IMR-90 (cell line): ENCODE results near the gene NPTN. TPM values are rescaled to one million over a fixed set of nuclear protein-coding genes. Genes with fewer than 3 reads are reported as not detected.

ENCODE experiments used
- ATAC-seq: fragments of 200-7000 bp; cut with Tn5 transposase; 2 replicates; pipeline ENCODE4 v1.9.1; 2020; ENCODE audit warnings: low read depth, mild to moderate bottlenecking, moderate library complexity
- BruUV-seq: library from RNA; stranded (reverse); fragments of 400-500 nt; replicated peaks from 2 replicates; lab custom pipeline; 2021; lab: Mats Ljungman, UMichigan
- CTCF ChIA-PET: fragments of 300-600 bp; formaldehyde crosslinking; extraction: SDS; loops from one replicate; lab custom pipeline; 2021; ENCODE audit warnings: antibody characterized with exemption; lab: Yijun Ruan, JAX
- POLR2A ChIA-PET: fragments of 300-600 bp; sonication (Branson Sonifier 250); formaldehyde crosslinking; loops from one replicate; lab custom pipeline; 2022; ENCODE audit warnings: antibody characterized with exemption; ENCODE audit not compliant: unreplicated experiment; lab: Charles Lee
- DNase-seq: peaks from one replicate; pipeline ENCODE4 v3.0.0; 2013
- H2AFZ ChIP-seq: replicated peaks from 2 replicates; pipeline ENCODE3; 2013; ENCODE audit warnings: low read length, mild to moderate bottlenecking; ENCODE audit not compliant: poor library complexity
- H2AK5ac ChIP-seq: 2 replicates; pipeline ENCODE4 v1.6.1; 2013; ENCODE audit warnings: low read depth, low read length, inconsistent platforms
- H2AK9ac ChIP-seq: replicated peaks from 2 replicates; pipeline ENCODE3; 2013; ENCODE audit warnings: mild to moderate bottlenecking, low read depth, low read length, moderate library complexity; ENCODE audit not compliant: poor library complexity
- H2BK120ac ChIP-seq: 2 replicates; pipeline ENCODE4 v1.6.1; 2013; ENCODE audit warnings: low read depth, low read length, inconsistent platforms
- H2BK15ac ChIP-seq: 3 replicates; pipeline ENCODE4 v1.6.1; 2013; ENCODE audit warnings: low read depth, low read length, inconsistent platforms
- H2BK20ac ChIP-seq: 2 replicates; pipeline ENCODE4 v1.6.1; 2013; ENCODE audit warnings: low read depth, mild to moderate bottlenecking, inconsistent platforms, low read length, moderate library complexity
- H2BK5ac ChIP-seq: 2 replicates; pipeline ENCODE4 v1.6.1; 2013; ENCODE audit warnings: mild to moderate bottlenecking, low read depth, low read length, inconsistent platforms; ENCODE audit not compliant: poor library complexity, severe bottlenecking
- H3K14ac ChIP-seq: replicated peaks from 2 replicates; pipeline ENCODE4 v1.6.1; 2013; ENCODE audit warnings: low read depth, low read length, inconsistent platforms
- H3K18ac ChIP-seq: 2 replicates; pipeline ENCODE4 v1.6.1; 2013; ENCODE audit warnings: low read depth, low read length, control low read depth
- H3K23ac ChIP-seq: 2 replicates; pipeline ENCODE4 v1.6.1; 2013; ENCODE audit warnings: low read depth, low read length, inconsistent platforms
- H3K27ac ChIP-seq: 2 replicates; pipeline ENCODE4 v1.5.1; 2013; ENCODE audit warnings: mild to moderate bottlenecking, control low read depth, low read length; ENCODE audit not compliant: insufficient read depth
- H3K27me3 ChIP-seq: 2 replicates; pipeline ENCODE4 v1.6.1; 2013; ENCODE audit warnings: low read length; ENCODE audit not compliant: control insufficient read depth, insufficient read depth
- H3K36me3 ChIP-seq: 2 replicates; pipeline ENCODE4 v1.6.1; 2013; ENCODE audit warnings: low read length, mixed read lengths; ENCODE audit not compliant: control insufficient read depth, insufficient read depth
- H3K4ac ChIP-seq: 2 replicates; pipeline ENCODE4 v1.6.1; 2013; ENCODE audit warnings: low read depth, low read length, inconsistent platforms
- H3K4me1 ChIP-seq: 2 replicates; pipeline ENCODE4 v1.6.1; 2013; ENCODE audit warnings: low read length, mixed read lengths; ENCODE audit not compliant: control insufficient read depth, insufficient read depth
- H3K4me2 ChIP-seq: 2 replicates; pipeline ENCODE4 v1.6.1; 2013; ENCODE audit warnings: low read depth, mild to moderate bottlenecking, control low read depth, low read length, moderate library complexity
- H3K4me3 ChIP-seq: 2 replicates; pipeline ENCODE4 v1.5.1; 2013; ENCODE audit warnings: low read depth, mild to moderate bottlenecking, control low read depth, low read length, moderate library complexity; ENCODE audit not compliant: insufficient read depth
- H3K56ac ChIP-seq: 2 replicates; pipeline ENCODE4 v1.6.1; 2013; ENCODE audit warnings: low read length, inconsistent platforms; ENCODE audit not compliant: insufficient read depth; ENCODE audit errors: extremely low read depth
- H3K79me1 ChIP-seq, 2 experiments: 2 replicates each; pipeline ENCODE4 v1.6.1; 2013; ENCODE audit warnings: low read length in 2 of 2, inconsistent platforms in 1 of 2, low read depth in 1 of 2
- H3K9ac ChIP-seq: 2 replicates; pipeline ENCODE4 v1.6.1; 2013; ENCODE audit warnings: low read depth, low read length, control low read depth
- H3K9me1 ChIP-seq: 2 replicates; pipeline ENCODE4 v1.6.1; 2013; ENCODE audit warnings: low read length, inconsistent platforms; ENCODE audit not compliant: insufficient read depth
- H3K9me3 ChIP-seq: 2 replicates; pipeline ENCODE4 v1.6.1; 2013; ENCODE audit warnings: low read length; ENCODE audit not compliant: control insufficient read depth, insufficient read depth
- H4K20me1 ChIP-seq: 2 replicates; pipeline ENCODE4 v1.6.1; 2013; ENCODE audit warnings: low read length, inconsistent platforms; ENCODE audit not compliant: insufficient read depth
- H4K5ac ChIP-seq: 2 replicates; pipeline ENCODE4 v1.6.1; 2013; ENCODE audit warnings: mild to moderate bottlenecking, low read depth, low read length, control low read depth
- H4K8ac ChIP-seq, 2 experiments: 2 replicates each; pipeline ENCODE4 v1.6.1; 2013; ENCODE audit warnings: low read depth in 2 of 2, low read length in 2 of 2, control low read depth in 1 of 2, inconsistent platforms in 1 of 2
- H4K91ac ChIP-seq: 2 replicates; pipeline ENCODE4 v1.6.1; 2013; ENCODE audit warnings: low read depth, low read length, inconsistent platforms; ENCODE audit not compliant: insufficient read depth
- CEBPB ChIP-seq: IDR thresholded peaks from 2 replicates; pipeline ENCODE4 v1.6.1; 2012; ENCODE audit warnings: low read depth, low read length, improper control_type of control experiment
- MAFK ChIP-seq: IDR thresholded peaks from 2 replicates; pipeline ENCODE4 v1.6.1; 2012; ENCODE audit warnings: low read depth, low read length, improper control_type of control experiment
- SMC3 ChIP-seq: fragments of 150-350 bp; IDR thresholded peaks from 2 replicates; pipeline ENCODE4 v1.6.1; 2016; ENCODE audit warnings: low read depth, mild to moderate bottlenecking, antibody characterized with exemption, low read length, moderate library complexity
- WGBS, 2 experiments: methylation state at CpG; one replicate each; pipeline versions ENCODE4 v1.1.5 to v1.1.7; 2013; ENCODE audit warnings: missing lambda C conversion rate in 2 of 2; ENCODE audit not compliant: insufficient read length in 1 of 2; ENCODE audit errors: extremely low coverage in 2 of 2; 5-methylcytosine and 5-hydroxymethylcytosine counted together
- dilution Hi-C: fragments of 300-500 bp; cut with HindIII; formaldehyde crosslinking; loops from one replicate; pipeline ENCODE4 v1.14.3; 2018; ENCODE audit warnings: low sequenced_read_pairs; ENCODE audit not compliant: unreplicated experiment
- in situ Hi-C: fragments of 300-500 bp; cut with MboI; formaldehyde crosslinking; loops from 3 replicates; pipeline ENCODE4 v1.14.3; 2019; ENCODE audit warnings: low sequenced_read_pairs, inconsistent platforms, mixed read lengths
- intact Hi-C: fragments of 100-400 bp; cut with micrococcal nuclease; formaldehyde crosslinking; loops from 2 replicates; pipeline ENCODE4 v1.10.0; 2022
- polyA plus RNA-seq, 3 experiments: library from polyadenylated mRNA; depleted of rRNA; stranded (reverse); fragments of >200 nt; gene quantifications; 2 replicates each; pipeline ENCODE4 v1.2.3, GENCODE V29; 2012; ENCODE audit warnings: low replicate concordance in 1 of 3
- total RNA-seq: library from RNA; depleted of rRNA; stranded (reverse); fragments of >200 nt; gene quantifications from 2 replicates; pipeline ENCODE4 v1.2.3, GENCODE V29; 2012

The NPTN gene
- total and polyA plus RNA-seq, 2 of the 4 experiments (the other 2 are of a cell fraction), result 171 to 329 TPM

DNA sequence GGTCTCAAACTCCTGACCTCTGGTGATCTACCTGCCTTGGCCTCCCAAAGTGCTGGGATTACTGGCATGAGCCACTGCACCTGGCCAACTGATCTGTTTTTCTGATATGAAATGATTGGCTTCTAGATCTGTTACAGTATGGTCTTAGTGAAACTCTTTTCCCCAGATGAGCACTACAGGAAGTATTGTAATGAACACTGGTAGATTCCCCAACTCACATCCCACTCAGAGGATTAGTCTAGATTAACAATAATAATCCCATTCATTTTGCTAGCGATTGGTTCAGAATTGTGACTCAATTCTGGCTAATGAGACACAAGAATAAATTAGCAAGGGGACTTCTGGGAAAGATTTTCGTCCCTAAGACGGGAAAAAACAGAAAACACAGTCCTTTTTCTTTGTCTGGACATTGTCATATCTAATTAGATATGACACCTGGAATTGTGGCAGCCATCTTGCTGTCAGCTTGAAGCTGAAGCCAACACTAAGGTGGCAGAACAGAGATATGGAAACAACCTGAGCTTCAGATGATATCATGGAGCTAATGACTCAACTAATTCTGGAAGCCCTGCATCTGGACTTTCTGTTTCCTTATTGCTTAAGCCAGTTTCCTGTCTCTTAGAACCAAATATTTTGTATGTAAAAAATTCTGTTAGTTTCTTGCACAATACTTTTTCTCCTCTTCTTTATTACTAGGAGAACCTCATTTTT, 17.4 kb upstream of the NPTN start:
- in situ Hi-C loops, result no loop called here
- Histone ChIP-seq H4K8ac (no peak overlapping the region), H3K4me3 (no peak overlapping the region), H3K36me3 (no peaks in the 10 kb centered on the region), H3K27ac (no peak overlapping the region), H3K9me1 (no peaks in the 10 kb centered on the region), H3K18ac (no peak overlapping the region), H2BK20ac (no peak overlapping the region), H3K4ac (no peak overlapping the region), H3K4me1 (no peaks in the 10 kb centered on the region), H2AFZ (no peak overlapping the region), H3K27me3 (peaks cover 9% of the 10 kb centered on the region), H2BK5ac (no peak overlapping the region), H3K4me2 (peak overlapping the region; percentile 47; the same call in 1 of the 2 replicates), H2AK5ac (no peak overlapping the region), H3K14ac (no peak overlapping the region), H3K9me3 (no peaks in the 10 kb centered on the region), H3K79me1 (no peaks in the 10 kb centered on the region), H3K9ac (no peak overlapping the region), H3K56ac (no peak overlapping the region), H4K20me1 (no peaks in the 10 kb centered on the region; the same call in 1 of the 2 replicates), H4K5ac (no peak overlapping the region), H4K91ac (no peak overlapping the region), H2BK15ac (no peak overlapping the region), H3K23ac (no peak overlapping the region), H2AK9ac (no peak overlapping the region), H2BK120ac (no peak overlapping the region)
- TF ChIP-seq SMC3 (no peak), MAFK (no peak), CEBPB (peak; percentile 71)
- ATAC-seq (peak; percentile 37; the same call in 1 of the 2 replicates), DNase-seq (peak; percentile 61)
- dilution Hi-C loops, result no loop called here
- 60% methylated on average over 1 of the region's 3 CpGs; no CpG with 5 or more reads in 1 of the 2 experiments for WGBS, 2 experiments
- no TSS peak for BruUV-seq
- intact Hi-C loops, result no loop called here
- ChIA-PET POLR2A (no interaction called here), CTCF (interaction anchor here (1.4 kb wide), 1 partner anchor 14 kb away, joined by 3 read pairs; no protein-coding TSS in a partner anchor)
